ENCODE results near the gene KRTAP4-6. TPM values are rescaled to one million over a fixed set of nuclear protein-coding genes. Genes with fewer than 3 reads are reported as not detected.
"Not testable (repeated sequence)": the region's sequence is repeated elsewhere in the genome, so short reads cannot be mapped to it uniquely, and the experiment has no call there.

Gene KRTAP4-6
- total RNA-seq, result not detected

DNA sequence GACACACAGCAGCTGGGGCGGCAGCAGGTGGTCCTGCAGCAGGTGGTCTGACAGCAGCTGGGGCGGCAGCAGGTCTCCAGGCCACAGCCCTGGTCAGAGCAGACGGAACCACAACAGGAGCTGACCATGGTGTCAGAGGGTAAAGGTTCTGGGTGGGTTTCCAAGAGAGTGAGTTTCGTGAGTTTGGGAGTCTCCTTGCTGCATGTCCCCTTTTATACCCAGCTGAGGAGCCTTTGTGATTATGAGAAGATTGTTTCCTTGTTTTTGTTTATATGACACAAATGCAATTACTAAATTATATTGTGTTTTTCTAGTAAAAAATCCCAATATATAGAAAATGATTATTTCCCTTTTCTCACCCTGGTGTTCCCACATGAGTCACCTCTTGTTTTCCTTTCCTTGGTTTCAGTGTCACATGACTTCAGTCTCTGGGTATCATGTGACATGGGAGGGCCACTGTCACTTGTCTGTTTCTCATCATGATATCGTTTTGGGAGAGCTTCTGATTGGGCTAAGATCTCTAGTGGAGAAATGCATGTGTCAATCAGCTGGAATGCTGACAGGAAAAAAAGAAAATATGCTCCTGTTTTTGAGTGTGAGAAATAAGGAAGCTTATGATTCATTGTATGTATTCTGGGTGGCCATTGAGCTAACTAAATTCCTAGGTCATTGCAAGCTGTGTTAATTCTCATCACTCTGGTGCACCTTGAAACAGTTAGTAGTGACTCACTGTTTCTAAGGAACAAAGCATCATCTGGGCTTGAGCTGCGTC, at the start of gene KRTAP4-6:
KRTAP4-6 (minus strand) TSS at position 185 of the 772 bp plus-strand sequence; CDS start at position 128, 57 bp downstream.
- peak; percentile 86 for ATAC-seq

DNA sequence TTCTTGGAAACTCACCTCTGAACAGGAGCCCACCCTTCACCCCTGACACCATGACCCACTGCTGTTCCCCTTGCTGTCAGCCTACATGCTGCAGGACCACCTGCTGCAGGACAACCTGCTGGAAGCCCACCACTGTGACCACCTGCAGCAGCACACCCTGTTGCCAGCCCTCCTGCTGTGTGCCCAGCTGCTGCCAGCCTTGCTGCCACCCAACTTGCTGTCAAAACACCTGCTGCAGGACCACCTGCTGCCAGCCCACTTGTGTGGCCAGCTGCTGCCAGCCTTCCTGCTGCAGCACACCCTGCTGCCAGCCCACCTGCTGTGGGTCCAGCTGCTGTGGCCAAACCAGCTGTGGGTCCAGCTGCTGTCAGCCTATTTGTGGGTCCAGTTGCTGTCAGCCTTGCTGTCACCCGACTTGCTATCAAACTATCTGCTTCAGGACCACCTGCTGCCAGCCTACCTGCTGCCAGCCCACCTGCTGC, 49.5 kb upstream of the KRTAP4-6 start, which contains the start of gene KRTAP9-1:
KRTAP9-1 (plus strand) TSS at position 51 of the 482 bp plus-strand sequence; CDS start at position 51, 0 bp downstream.
- ATAC-seq, result not testable (repeated sequence)

DNA sequence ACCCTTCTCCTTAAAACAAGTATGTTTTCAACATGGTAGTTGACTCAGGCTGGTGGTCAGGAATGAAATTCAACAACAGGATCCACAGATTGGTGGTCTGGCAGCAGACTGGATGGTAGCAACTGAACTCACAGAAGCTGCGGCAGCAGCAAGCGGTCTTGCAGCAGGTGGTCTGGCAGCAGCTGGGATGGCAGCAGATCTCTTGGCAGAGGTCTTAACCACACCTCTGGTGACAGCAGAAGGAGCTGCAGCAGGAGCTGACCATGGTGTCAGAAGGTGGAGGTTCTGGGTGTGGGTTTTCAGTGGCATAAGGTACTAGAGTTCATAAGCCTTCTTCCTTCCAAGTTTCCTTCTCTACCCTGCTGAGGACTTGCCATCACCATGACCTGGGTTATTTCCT, 46.5 kb upstream of the KRTAP4-6 start:
- ATAC-seq, result no peak

DNA sequence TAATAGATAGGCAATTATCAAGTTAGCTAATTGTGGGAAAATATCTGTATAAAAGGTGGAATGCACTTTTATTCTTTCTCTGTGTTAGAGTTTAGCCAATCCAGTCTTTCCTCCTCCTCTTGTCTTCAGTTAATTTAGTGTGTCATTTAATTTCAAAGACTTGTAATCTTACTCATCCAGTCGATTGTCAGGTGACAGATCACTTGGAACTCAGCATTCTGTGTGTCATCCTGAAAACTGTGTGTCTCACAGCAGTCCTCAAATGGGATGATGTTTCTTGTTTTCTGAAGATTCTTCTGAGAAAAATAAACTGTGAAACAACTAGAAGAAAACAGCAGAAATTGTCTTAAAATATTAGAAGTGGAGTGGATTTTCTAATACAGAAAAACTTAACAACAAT, 44.7 kb upstream of the KRTAP4-6 start:
- no peak for ATAC-seq

DNA sequence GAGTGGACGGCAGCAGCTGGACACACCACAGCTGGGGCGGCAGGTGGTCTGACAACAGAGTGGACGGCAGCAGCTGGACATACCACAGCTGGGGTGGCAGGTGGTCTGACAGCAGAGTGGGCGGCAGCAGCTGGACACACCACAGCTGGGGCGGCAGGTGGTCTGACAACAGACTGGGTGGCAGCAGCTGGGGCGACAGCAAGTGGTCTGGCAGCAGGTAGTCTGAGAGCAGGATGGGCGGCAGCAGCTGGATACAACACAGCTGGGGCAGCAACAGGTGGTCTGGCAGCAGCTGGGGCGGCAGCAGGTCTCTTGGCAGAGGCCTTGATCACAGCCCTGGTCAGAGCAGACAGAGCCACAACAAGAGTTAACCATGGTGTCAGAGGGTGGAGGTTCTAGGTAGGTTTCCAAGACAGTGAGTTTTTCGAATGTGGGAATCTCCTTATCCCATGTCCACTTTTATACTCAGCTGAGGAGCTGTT, 44.2 kb upstream of the KRTAP4-6 start, which contains the start of gene KRTAP4-1:
KRTAP4-1 (minus strand) TSS at position 432 of the 482 bp plus-strand sequence; CDS start at position 375, 57 bp downstream.
- no peak for ATAC-seq

DNA sequence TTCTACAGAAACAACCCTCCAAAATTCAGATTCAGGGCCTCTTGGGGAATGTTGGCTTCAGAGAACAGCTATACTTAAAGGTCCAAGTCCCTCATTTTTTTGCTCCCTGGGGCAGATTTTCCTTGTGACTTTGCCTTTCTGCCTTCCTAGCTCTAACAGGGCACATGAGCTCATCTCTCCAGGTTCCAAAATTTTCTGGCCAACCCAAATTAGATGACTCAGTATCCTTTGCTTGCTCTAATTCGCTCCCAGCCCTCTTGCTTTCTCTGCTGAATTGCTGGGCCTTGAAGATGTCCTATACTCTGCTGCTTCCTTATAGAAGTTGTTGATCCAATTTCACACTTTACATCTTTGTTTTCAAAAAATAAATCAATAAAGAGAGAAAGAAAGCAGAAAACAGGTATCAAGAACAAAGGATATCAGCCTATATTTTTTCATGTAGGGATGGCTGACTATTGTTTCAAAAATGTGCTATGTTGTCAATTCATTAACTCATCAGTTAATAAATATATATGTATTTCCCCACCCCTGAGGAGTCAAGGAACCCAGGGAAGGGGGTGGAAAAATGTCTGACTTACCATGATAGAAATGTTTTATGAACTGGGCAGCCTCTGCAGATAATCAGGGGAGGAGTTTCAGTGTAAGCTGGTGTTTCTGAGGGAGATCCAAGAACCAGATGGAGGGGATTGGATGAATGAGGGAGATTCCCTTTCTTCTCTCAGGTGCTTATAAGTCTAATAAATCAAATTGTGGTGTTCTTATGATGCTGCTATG, 38.7 kb upstream of the KRTAP4-6 start:
- no peak for ATAC-seq

DNA sequence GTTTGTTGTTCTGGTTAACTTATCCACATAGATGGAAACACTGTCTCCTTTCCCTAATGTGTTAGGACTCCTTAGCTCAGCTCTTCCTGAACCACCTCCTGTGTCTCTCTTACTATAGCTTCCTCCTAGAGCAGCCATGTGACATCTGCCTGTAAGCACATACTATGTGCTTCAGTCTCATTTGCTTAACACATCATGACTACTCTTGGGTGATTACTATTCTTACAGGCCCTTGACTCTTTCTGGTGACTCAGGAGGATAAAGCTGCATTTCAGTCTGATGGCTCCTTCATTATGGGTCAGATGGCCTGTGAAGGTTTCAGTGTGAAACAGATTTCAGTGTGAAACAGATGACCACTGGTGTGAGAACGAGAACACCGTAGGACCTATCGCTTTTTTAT, 38.0 kb upstream of the KRTAP4-6 start:
- ATAC-seq, result peak; percentile 93

DNA sequence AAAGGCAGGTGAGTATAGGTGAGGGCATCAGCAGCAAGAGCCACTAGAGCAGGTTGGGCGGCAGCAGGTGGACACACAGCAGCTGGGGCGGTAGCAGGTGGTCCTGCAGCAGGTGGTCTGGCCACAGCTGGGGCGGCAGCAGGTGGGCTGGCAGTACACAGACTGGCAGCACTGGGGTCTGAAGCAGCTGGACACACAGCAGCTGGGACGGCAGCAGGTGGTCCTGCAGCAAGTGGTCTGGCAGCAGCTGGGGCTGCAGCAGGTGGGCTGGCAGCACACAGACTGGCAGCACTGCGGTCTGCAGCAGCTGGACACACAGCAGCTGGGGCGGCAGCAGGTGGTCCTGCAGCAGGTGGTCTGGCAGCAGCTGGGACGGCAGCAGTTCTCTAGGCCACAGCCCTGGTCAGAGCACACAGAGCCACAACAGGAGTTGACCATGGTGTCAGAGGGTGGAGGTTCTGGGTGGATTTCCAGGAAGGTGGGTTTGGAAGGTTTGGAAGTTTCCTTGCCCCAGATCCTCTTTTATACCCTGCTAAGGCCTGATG, 37.5 kb upstream of the KRTAP4-6 start, which contains the start of gene KRTAP4-2:
KRTAP4-2 (minus strand) TSS at position 495 of the 545 bp plus-strand sequence; CDS start at position 438, 57 bp downstream.
- no peak for ATAC-seq

DNA sequence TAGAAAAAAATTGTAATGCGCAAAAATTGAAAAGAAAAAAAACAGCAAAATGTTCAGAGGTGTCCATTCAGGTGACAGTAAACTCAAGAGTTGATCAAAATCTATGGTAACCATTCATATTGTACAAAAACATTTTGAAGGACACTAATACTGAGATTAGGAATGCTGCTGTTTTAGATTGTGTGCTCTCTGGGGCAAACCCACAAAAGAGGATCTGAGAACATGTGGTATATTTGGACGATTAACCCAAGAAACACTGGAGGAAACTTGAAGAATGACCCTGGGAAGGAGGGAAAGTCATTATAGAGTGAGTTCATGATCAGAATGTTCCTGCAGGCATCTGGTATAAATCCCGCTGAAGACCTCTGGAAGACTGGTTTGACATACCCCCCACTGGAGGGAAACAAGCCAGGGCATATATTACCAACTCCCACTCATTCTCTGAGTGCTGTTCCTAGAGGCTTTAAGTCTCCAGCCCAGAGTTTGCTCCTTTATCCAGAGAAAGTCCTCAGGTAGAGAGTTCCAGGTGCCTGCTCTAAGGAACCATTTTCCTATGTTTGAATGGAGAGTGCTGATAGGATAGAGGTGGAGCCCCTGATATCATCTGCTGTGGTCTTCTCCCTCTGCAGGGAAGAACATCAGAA, 36.5 kb upstream of the KRTAP4-6 start:
- no peak for ATAC-seq

DNA sequence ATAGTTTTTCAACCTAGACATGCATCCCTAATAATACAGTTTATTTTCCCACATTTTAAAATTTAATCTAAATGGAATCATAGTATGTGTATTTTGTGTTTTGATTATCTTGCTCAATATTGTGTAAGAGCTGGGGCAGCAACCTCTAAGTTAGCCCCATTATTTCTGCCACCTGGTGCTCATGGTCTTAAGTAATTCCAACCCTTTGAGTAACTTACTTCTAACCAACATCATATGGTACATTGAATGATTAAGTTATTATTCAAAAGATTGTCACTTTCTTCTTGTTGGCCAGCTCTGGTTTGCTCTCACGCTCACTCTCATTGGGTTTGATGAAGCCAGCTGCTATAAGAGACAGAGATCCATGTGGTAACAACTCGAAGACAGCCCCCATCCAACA, 31.5 kb upstream of the KRTAP4-6 start:
- no peak for ATAC-seq

DNA sequence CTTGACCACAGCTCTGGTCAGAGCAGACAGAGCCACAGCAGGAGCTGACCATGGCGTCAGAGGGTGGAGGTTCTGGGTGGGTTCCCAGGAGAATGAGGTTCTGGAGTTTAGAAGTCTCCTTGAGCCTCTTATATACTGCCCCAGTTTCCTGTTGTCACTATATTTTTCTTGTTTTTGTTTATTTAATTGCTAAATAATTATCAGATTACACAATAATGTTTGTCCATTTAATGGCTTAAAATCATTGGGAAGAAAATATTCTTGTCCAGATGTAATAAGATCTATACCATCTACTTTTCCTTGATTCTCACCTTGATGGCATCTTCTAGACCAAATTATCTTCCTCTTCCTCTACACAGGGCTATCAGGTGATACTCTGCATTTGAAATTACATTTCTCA, 27.8 kb upstream of the KRTAP4-6 start, which contains the start of gene KRTAP4-3:
KRTAP4-3 (minus strand) TSS at position 101 of the 400 bp plus-strand sequence; CDS start at position 52, 49 bp downstream.
- ATAC-seq, result no peak

DNA sequence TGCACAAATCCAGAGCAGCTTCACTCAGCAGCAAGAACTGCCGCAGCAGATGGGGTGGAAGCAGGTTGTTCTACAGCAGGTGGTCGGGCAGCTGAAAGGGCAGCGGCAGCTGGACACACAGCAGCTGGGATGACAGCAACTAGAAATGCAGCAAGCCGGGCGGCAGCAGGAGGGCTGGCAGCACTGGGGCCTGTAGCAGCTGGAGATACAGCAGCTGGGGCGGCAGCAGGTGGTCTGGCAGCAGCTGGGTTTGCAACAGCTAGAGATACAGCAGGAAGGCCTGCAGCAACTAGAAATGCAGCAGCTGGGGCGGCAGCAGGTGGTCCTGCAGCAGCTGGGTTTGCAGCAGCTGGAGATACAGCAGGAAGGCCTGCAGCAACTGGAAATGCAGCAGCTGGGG, 27.2 kb upstream of the KRTAP4-6 start:
- ATAC-seq, result no peak

DNA sequence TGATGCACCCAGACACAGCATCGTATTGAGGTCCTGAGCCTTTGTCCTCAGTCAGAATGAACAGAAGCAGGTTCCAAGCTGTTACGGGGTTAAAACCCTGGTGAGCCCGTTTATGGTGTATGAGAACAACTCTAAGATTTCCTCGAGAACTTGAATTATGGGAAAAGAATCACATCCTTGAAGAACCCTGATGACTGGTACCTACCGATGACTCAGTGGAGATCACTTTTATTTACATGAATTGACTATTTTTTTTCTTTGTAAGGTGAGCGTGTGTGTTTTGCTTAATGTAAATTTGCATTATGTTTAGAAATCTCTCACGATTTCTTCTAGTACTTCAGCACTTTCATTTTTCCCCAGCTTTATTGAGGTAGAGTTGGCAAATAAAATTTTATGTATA, 23.5 kb upstream of the KRTAP4-6 start:
- no peak for ATAC-seq

DNA sequence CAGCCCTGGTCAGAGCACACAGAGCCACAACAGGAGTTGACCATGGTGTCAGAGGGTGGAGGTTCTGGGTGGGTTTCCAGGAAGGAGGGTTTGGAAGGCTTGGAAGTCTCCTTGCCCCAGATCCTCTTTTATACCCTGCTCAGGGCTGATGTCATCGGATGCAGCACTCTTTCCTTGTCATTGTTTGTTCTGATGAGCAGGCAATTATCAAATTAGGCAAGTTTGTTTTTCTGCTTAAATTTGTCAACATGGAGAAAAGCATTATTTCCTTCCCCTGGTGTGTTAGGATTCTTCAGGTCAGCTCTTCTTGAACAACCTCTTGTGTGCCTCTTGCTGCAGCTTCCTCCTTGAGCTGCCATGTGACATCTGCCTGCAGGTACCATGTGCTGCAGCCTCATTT, 20.3 kb upstream of the KRTAP4-6 start, which contains the start of gene KRTAP4-4:
KRTAP4-4 (minus strand) TSS at position 101 of the 400 bp plus-strand sequence; CDS start at position 44, 57 bp downstream.
- no peak for ATAC-seq

DNA sequence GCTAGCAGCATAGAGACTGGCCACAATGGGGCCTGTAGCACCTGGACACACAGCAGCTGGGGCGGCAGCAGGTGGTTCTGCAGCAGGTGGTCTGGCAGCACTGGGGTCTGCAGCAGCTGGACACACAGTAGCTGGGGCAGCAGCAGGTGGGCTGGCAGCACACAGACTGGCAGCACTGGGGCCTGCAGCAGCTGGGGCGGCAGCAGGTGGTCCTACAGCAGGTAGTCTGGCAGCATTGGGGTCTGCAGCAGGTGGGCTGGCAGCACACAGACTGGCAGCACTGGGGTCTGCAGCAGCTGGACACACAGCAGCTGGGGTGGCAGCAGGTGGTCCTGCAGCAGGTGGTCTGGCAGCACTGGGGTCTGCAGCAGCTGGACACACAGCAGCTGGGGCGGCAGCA, 19.8 kb upstream of the KRTAP4-6 start:
- not testable (repeated sequence) for ATAC-seq

DNA sequence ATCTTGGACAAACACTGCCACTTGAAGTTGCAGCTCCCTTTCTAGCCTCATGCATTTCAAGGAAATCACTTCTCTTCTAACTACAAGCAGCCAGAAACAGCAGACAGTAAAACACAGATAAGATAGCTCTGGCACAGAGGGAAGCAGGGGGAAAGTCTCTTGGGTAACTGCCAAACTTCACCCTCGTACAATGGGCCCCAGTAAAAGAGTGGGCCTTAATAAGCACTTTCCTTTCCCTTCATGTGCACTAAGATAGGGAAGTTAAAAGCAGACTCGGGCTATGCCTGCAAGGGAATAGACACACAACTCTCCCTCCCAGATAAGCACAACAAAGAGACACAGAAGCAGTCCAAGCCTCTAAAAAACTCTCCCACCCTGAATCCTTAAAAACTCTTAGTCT, 13.5 kb upstream of the KRTAP4-6 start:
- ATAC-seq, result no peak

DNA sequence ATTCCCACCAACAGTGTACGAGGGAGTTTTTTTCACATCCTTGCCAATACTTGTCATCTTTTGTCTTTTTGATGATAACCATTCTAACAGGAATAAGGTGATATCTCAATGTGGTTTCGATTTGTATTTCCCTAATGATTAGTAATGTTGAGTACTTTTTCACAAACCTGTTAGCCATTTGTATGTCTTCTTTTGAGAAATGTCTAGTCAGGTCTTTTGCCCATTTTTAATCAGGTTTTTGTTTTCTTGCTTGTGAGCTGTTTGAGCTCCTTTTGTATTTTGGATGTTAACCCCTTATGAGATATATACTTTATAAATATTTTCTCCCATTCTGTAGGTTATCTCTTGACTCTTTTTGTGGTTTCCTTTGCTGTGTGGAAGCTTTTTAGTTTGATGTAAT, 11.2 kb upstream of the KRTAP4-6 start:
- no peak for ATAC-seq

DNA sequence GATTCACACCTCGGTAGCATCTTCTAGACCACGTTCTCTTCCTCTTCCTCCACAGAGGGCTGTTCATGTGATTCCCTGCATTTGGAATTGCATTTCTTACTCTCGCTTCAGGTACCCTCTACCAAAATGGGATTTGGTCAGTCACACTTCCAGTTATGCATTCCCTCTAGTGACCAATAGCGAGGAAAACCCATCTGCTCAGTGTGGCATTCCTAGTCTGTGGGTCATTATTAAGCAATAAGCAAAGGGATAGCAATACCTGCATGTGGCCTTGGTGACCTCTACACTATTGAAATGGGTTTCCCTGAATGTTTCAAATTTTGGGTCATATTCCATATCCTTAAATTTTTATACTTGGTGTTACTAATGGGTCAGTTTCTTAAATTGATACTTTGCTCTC, 9.7 kb upstream of the KRTAP4-6 start:
- ATAC-seq, result no peak

DNA sequence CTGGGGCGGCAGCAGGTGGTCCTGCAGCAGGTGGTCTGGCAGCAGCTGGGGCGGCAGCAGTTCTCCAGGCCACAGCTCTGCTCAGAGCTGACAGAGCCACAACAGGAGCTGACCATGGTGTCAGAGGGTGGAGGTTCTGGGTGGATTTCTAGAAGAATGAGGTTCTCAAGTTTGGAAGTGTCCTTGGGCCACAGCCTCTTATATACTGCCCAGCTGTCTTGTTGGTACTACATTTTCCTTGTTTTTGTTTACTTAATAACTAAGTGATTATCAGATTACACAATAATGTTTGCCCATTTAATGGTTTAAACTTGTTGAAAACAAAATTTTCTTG, 9.3 kb upstream of the KRTAP4-6 start, which contains the start of gene KRTAP4-5:
KRTAP4-5 (minus strand) TSS at position 174 of the 334 bp plus-strand sequence; CDS start at position 116, 58 bp downstream.
- no peak for ATAC-seq

DNA sequence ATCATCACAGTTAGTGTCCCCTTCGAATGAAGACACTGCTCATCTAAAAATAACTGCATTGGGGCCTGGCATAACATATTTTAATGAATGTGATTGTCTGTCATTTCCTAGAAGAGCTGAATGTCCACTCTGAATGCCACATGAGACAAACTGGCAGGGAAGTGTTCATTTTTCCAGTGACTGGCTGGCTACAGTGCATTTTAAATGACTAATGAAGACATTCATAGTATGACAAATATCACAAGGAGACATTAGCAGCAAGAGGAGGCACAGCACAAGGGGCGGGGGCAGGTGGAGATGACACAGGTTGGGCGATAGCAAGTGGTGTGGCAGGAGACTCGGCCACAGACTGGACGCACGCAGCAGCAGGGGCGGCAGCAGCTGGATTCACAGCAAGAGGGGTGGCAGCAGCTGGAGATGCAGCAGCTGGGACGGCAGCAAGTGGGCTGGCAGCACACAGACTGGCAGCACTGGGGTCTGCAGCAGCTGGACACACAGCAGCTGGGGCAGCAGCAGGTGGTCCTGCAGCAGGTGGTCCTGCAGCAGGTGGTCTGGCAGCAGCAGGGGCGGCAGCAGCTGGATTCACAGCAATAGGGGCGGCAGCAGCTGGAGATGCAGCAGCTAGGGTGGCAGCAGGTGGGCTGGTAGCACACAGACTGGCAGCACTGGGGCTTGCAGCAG, 8.8 kb upstream of the KRTAP4-6 start:
- not testable (repeated sequence) for ATAC-seq

DNA sequence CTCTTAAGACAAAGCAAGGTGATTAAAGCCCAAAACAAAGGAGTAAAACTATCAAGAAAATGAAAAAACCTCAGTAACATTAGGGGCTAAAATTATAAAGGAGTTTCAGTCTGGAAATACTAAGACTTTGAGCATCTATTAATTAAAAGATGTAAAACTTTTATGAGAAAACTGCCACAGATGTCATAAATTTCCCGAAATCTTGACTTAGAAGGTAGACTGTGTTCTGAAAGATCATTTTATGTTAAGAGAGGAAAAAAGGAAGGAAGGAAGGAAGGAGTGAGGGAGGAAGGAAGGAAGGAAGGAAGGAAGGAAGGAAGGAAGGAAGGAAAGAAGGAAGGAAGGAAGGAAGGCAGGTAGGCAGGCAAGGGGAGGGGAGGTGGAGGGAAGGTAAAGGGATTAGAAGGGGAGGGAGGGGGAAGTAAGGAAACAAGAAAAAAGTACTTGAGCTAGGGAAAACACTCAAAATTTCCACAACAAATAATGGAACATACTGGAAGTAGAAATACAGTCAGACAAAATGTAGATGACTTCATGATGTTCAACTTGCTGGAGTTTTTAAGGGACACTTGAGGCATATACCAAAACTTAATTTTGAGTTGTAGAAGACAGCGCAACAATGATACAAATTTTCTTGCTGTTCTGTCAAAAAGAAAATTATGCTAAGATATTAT, 7.3 kb upstream of the KRTAP4-6 start:
- ATAC-seq, result no peak

Measured in esophagus mucosa (tissue), 1 donor.